ENCODE results near the gene ST3GAL4. TPM values are rescaled to one million over a fixed set of nuclear protein-coding genes. Genes with fewer than 3 reads are reported as not detected.

ST3GAL4 gene
- total RNA-seq, 1 experiment from 2014 or later = 13.1 TPM

DNA sequence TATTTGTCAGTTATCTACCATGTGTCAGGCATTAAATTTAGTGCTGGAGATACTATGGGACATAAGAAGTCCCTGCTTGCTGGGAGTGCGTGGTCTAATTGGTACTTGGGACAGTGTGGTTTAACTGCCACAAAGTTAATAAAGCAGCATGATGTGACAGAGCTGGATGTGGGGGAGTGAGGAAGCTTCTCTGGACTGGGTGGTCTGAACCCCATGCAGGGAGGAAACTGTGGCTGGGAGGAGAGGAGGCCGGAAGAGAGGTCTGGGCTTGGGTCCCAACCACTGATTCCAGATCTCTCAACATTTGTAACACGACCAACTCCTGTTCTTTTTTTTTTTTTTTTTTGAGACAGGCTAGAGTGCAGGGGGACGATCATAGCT, 37.1 kb downstream of the ST3GAL4 start:
- intact Hi-C loops (cut with micrococcal nuclease) = loop anchor here (2.0 kb wide), 1 partner anchor 82 kb away; no protein-coding TSS in a partner anchor
- H3K4me3 ChIP-seq (replicated peaks in 1 of 2; ENCODE audit: low read depth in 1 of 2, low read length in 2 of 2) = no peak overlapping the region
- H3K4me2 ChIP-seq (ENCODE audit: low read length) = no peak overlapping the region
- H3K4me1 ChIP-seq (ENCODE audit: control insufficient read depth in 1 of 2, insufficient read depth in 2 of 2, low read length in 2 of 2) = no peaks in the 10 kb centered on the region
- no peaks in the 10 kb centered on the region for H4K20me1 ChIP-seq (ENCODE audit: insufficient read depth)
- H3K79me2 ChIP-seq (ENCODE audit: insufficient read depth, low read length) = no peaks in the 10 kb centered on the region
- TF ChIP-seq ELF1 (IDR thresholded peaks at IDR 0.05; ENCODE audit: borderline replicate concordance, low read depth) = no peak
- no peak for TF ChIP-seq POLR2AphosphoS5 (IDR thresholded peaks at IDR 0.05; ENCODE audit: low read depth, low read length)
- POLR2A ChIA-PET = no interaction called here
- no peak overlapping the region for H2AFZ ChIP-seq (ENCODE audit: low read depth, low read length, poor library complexity, severe bottlenecking)
- no peaks in the 10 kb centered on the region for H3K9me2 ChIP-seq (ENCODE audit: insufficient read depth)
- H3K27ac ChIP-seq (ENCODE audit: low read depth, low read length) = no peak overlapping the region
- DNase-seq (ENCODE audit: low read depth, low spot score) = no peak
- H3K9me3 ChIP-seq (ENCODE audit: control insufficient read depth in 1 of 2, insufficient read depth in 1 of 2, low read depth in 1 of 2, low read length in 2 of 2) = no peaks in the 10 kb centered on the region
- H3K9ac ChIP-seq (ENCODE audit: low read length) = no peak overlapping the region
- no peaks in the 10 kb centered on the region for H3K36me3 ChIP-seq (ENCODE audit: control insufficient read depth in 1 of 2, insufficient read depth in 2 of 2, low read length in 2 of 2)
- no peak for ATAC-seq
- CTCF ChIA-PET = no interaction called here
- RAD21 ChIA-PET (ENCODE audit: low non-redundant PET in 1 of 2, low total read pairs in 2 of 2, uncharacterized antibody in 2 of 2, unreplicated experiment in 2 of 2) = no interaction called here
- no peaks in the 10 kb centered on the region for H3K27me3 ChIP-seq (ENCODE audit: insufficient read depth, low read length)
- BruUV-seq (replicated peaks) = no TSS peak

GRCh38 chr11:126393143-126393542, 37.7 kb downstream of the ST3GAL4 start:
- H4K20me1 ChIP-seq (ENCODE audit: insufficient read depth) = no peaks in the 10 kb centered on the region
- no peak overlapping the region for H3K27ac ChIP-seq (ENCODE audit: low read depth, low read length)
- no peak overlapping the region for H3K9ac ChIP-seq (ENCODE audit: low read length)
- no peak overlapping the region for H2AFZ ChIP-seq (ENCODE audit: low read depth, low read length, poor library complexity, severe bottlenecking)
- CTCF ChIA-PET = no interaction called here
- no peak overlapping the region for H3K4me3 ChIP-seq (replicated peaks in 1 of 2; ENCODE audit: low read depth in 1 of 2, low read length in 2 of 2)
- POLR2A ChIA-PET = no interaction called here
- no TSS peak for BruUV-seq (replicated peaks)
- H3K4me2 ChIP-seq (ENCODE audit: low read length) = no peak overlapping the region
- no peaks in the 10 kb centered on the region for H3K79me2 ChIP-seq (ENCODE audit: insufficient read depth, low read length)
- no peak for ATAC-seq
- H3K36me3 ChIP-seq (ENCODE audit: control insufficient read depth in 1 of 2, insufficient read depth in 2 of 2, low read length in 2 of 2) = no peaks in the 10 kb centered on the region
- H3K27me3 ChIP-seq (ENCODE audit: insufficient read depth, low read length) = no peaks in the 10 kb centered on the region
- no peaks in the 10 kb centered on the region for H3K4me1 ChIP-seq (ENCODE audit: control insufficient read depth in 1 of 2, insufficient read depth in 2 of 2, low read length in 2 of 2)
- RAD21 ChIA-PET (ENCODE audit: low non-redundant PET in 1 of 2, low total read pairs in 2 of 2, uncharacterized antibody in 2 of 2, unreplicated experiment in 2 of 2) = no interaction called here
- TF ChIP-seq EZH2phosphoT487 (IDR thresholded peaks at IDR 0.05; ENCODE audit: borderline replicate concordance) (no peak), CBX3 (IDR thresholded peaks at IDR 0.05; ENCODE audit: low read depth) (no peak), EGR1 (IDR thresholded peaks at IDR 0.05; ENCODE audit: low read depth) (no peak), SP1 (IDR thresholded peaks at IDR 0.05; ENCODE audit: low read depth) (no peak), ELF1 (IDR thresholded peaks at IDR 0.05; ENCODE audit: borderline replicate concordance, low read depth) (no peak), SRF (IDR thresholded peaks at IDR 0.05; ENCODE audit: low read depth) (no peak), ZFX (IDR thresholded peaks at IDR 0.05) (no peak), POLR2AphosphoS5 (IDR thresholded peaks at IDR 0.05; ENCODE audit: low read depth, low read length) (no peak), JUND (IDR thresholded peaks at IDR 0.05) (no peak), SIN3A (IDR thresholded peaks at IDR 0.05; ENCODE audit: low read depth) (no peak), TCF7L2 (IDR thresholded peaks at IDR 0.05; ENCODE audit: borderline replicate concordance, extremely low read depth, insufficient read depth, insufficient read length) (no peak), RAD21 (IDR thresholded peaks at IDR 0.05; ENCODE audit: low read depth) (no peak), FOSL1 (IDR thresholded peaks at IDR 0.05; ENCODE audit: low read depth) (no peak)
- TF ChIP-seq, protein P1, sequence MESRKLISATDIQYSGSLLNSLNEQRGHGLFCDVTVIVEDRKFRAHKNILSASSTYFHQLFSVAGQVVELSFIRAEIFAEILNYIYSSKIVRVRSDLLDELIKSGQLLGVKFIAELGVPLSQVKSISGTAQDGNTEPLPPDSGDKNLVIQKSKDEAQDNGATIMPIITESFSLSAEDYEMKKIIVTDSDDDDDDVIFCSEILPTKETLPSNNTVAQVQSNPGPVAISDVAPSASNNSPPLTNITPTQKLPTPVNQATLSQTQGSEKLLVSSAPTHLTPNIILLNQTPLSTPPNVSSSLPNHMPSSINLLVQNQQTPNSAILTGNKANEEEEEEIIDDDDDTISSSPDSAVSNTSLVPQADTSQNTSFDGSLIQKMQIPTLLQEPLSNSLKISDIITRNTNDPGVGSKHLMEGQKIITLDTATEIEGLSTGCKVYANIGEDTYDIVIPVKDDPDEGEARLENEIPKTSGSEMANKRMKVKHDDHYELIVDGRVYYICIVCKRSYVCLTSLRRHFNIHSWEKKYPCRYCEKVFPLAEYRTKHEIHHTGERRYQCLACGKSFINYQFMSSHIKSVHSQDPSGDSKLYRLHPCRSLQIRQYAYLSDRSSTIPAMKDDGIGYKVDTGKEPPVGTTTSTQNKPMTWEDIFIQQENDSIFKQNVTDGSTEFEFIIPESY (IDR thresholded peaks at IDR 0.05; ENCODE audit: extremely low read depth, insufficient replicate concordance, low read length) = no peak
- TF ChIP-seq, protein P2, sequence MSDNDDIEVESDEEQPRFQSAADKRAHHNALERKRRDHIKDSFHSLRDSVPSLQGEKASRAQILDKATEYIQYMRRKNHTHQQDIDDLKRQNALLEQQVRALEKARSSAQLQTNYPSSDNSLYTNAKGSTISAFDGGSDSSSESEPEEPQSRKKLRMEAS (IDR thresholded peaks at IDR 0.05) = no peak
- no peaks in the 10 kb centered on the region for H3K9me2 ChIP-seq (ENCODE audit: insufficient read depth)
- intact Hi-C loops (cut with micrococcal nuclease) = loop anchor here (2.0 kb wide), 1 partner anchor 82 kb away; no protein-coding TSS in a partner anchor
- DNase-seq (ENCODE audit: low read depth, low spot score) = no peak
- no peaks in the 10 kb centered on the region for H3K9me3 ChIP-seq (ENCODE audit: control insufficient read depth in 1 of 2, insufficient read depth in 1 of 2, low read depth in 1 of 2, low read length in 2 of 2)

All from HCT116 (cell line).